MM.1S (cell line): ENCODE data around the gene RBFOX1.

Experiments
- DNase-seq: peaks from one replicate; pipeline ENCODE4 v3.0.0-alpha.2; 2015
- H2AFZ ChIP-seq: fragments of 300-600 bp; sonication (generic); 2 replicates; pipeline ENCODE4 v1.6.0; 2016; ENCODE audit warnings: antibody characterized with exemption, low read length
- H3F3A ChIP-seq: fragments of 300-600 bp; sonication (generic); 2 replicates; pipeline ENCODE4 v1.6.1; 2016; ENCODE audit warnings: mild to moderate bottlenecking, antibody characterized with exemption, low read length, moderate library complexity, mixed read lengths; ENCODE audit not compliant: insufficient read depth
- H3K27ac ChIP-seq: fragments of 300-600 bp; sonication (generic); 2 replicates; pipeline ENCODE4 v1.5.1; 2016; ENCODE audit warnings: mild to moderate bottlenecking, low read length
- H3K27me3 ChIP-seq: fragments of 300-600 bp; sonication (generic); replicated peaks from 2 replicates; pipeline ENCODE4 v1.6.0; 2016; ENCODE audit warnings: low read length; ENCODE audit not compliant: insufficient read depth
- H3K36me3 ChIP-seq: fragments of 300-600 bp; sonication (generic); replicated peaks from 2 replicates; pipeline ENCODE4 v1.6.1; 2016; ENCODE audit warnings: mild to moderate bottlenecking, low read length, mixed read lengths; ENCODE audit not compliant: insufficient read depth
- H3K4me1 ChIP-seq: fragments of 300-600 bp; sonication (generic); 2 replicates; pipeline ENCODE4 v1.6.1; 2016; ENCODE audit warnings: low read length, mixed read lengths
- H3K4me2 ChIP-seq: fragments of 300-600 bp; sonication (generic); 2 replicates; pipeline ENCODE4 v1.6.0; 2016; ENCODE audit warnings: low read depth, low read length
- H3K4me3 ChIP-seq: fragments of 300-600 bp; sonication (generic); 2 replicates; pipeline ENCODE4 v1.5.1; 2016; ENCODE audit warnings: low read length, mixed read lengths
- H3K79me2 ChIP-seq: fragments of 300-600 bp; sonication (generic); 2 replicates; pipeline ENCODE4 v1.6.1; 2016; ENCODE audit warnings: mixed run types, low read length, mixed read lengths
- H3K9ac ChIP-seq: fragments of 300-600 bp; sonication (generic); 2 replicates; pipeline ENCODE4 v1.6.1; 2016; ENCODE audit warnings: low read length, mixed read lengths
- H3K9me2 ChIP-seq: fragments of 300-600 bp; sonication (generic); replicated peaks from 2 replicates; pipeline ENCODE4 v1.6.1; 2016; ENCODE audit warnings: mild to moderate bottlenecking, low read length, mixed read lengths; ENCODE audit not compliant: insufficient read depth
- H3K9me3 ChIP-seq: fragments of 300-600 bp; sonication (generic); replicated peaks from 2 replicates; pipeline ENCODE4 v1.6.1; 2016; ENCODE audit warnings: mild to moderate bottlenecking, low read length, mixed read lengths; ENCODE audit not compliant: insufficient read depth
- H4K20me1 ChIP-seq: fragments of 300-600 bp; sonication (generic); 2 replicates; pipeline ENCODE4 v1.6.1; 2016; ENCODE audit warnings: mild to moderate bottlenecking, low read length, moderate library complexity, mixed read lengths; ENCODE audit not compliant: insufficient read depth
- EZH2 ChIP-seq: fragments of 300-600 bp; sonication (generic); optimal IDR thresholded peaks from 2 replicates; pipeline ENCODE3; 2017; ENCODE audit warnings: low read depth, mild to moderate bottlenecking, antibody characterized with exemption, low read length, mixed read lengths
- EZH2phosphoT487 ChIP-seq: fragments of 300-600 bp; sonication (generic); IDR thresholded peaks from 2 replicates; pipeline ENCODE4 v1.6.1; 2018; ENCODE audit warnings: antibody characterized with exemption, low read length
- TF ChIP-seq, protein P1 (sequence below): fragments of 300-600 bp; sonication (generic); IDR thresholded peaks from 2 replicates; pipeline ENCODE4 v1.5.1; 2016; ENCODE audit warnings: antibody characterized with exemption, low read length, mixed read lengths

RBFOX1 gene

DNA sequence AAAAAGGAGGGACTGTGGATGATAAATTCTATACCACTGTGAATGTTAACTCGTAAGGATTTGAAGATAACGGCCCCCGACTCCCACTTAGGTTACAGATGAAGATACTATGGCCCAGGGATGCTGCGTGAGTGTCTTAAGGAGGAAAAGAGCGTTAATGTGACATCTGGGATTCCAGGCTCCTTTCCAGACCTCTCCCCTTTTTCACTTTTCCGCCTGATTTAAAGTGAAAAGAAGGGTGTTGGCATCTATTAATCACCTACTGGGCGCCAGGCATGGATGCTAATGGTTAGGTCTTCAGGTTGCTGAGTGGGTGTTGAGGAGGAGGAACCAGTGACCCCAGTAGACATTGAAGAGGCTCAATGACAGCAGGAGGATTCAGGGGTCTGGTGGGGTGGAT, 117.8 kb downstream of the RBFOX1 start:
- Histone ChIP-seq H3K9ac (no peak overlapping the region), H4K20me1 (no peaks in the 10 kb centered on the region), H3K4me3 (no peak overlapping the region), H3K36me3 (no peaks in the 10 kb centered on the region), H3K9me3 (no peaks in the 10 kb centered on the region), H3F3A (no peaks in the 10 kb centered on the region), H3K9me2 (no peaks in the 10 kb centered on the region), H3K4me2 (no peak overlapping the region), H3K4me1 (no peaks in the 10 kb centered on the region), H3K79me2 (no peaks in the 10 kb centered on the region), H3K27me3 (no peaks in the 10 kb centered on the region), H2AFZ (no peak overlapping the region), H3K27ac (no peak overlapping the region)
- TF ChIP-seq, protein P1, sequence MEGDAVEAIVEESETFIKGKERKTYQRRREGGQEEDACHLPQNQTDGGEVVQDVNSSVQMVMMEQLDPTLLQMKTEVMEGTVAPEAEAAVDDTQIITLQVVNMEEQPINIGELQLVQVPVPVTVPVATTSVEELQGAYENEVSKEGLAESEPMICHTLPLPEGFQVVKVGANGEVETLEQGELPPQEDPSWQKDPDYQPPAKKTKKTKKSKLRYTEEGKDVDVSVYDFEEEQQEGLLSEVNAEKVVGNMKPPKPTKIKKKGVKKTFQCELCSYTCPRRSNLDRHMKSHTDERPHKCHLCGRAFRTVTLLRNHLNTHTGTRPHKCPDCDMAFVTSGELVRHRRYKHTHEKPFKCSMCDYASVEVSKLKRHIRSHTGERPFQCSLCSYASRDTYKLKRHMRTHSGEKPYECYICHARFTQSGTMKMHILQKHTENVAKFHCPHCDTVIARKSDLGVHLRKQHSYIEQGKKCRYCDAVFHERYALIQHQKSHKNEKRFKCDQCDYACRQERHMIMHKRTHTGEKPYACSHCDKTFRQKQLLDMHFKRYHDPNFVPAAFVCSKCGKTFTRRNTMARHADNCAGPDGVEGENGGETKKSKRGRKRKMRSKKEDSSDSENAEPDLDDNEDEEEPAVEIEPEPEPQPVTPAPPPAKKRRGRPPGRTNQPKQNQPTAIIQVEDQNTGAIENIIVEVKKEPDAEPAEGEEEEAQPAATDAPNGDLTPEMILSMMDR = no peak
- TF ChIP-seq EZH2phosphoT487 = no peak
- TF ChIP-seq EZH2 = no peak
- no peak for DNase-seq

DNA sequence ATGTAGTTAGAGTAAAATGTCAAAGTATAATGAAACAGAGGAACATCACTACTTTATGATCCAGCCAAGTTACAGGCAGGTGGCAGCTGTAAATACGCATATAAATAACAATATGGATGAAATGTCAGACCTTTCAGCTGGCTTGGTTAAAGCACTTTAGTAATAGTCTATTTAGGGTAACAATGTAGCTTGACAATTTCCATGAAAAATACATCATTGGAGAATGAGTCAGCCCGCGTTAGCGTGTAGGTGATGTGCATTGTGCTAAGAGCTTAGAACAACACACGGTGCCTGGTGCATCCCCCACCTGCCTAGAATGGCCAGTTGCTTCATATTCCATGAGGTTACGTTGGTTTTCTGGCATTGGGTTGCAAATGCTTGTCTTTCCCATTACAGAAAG, 119.4 kb downstream of the RBFOX1 start:
- TF ChIP-seq EZH2 (no peak), EZH2phosphoT487 (no peak)
- TF ChIP-seq, protein P1 = no peak
- no peak overlapping the region for H3K4me3 ChIP-seq
- no peak overlapping the region for H3K27ac ChIP-seq
- H3F3A ChIP-seq = no peaks in the 10 kb centered on the region
- no peaks in the 10 kb centered on the region for H3K4me1 ChIP-seq
- no peaks in the 10 kb centered on the region for H3K36me3 ChIP-seq
- no peak overlapping the region for H2AFZ ChIP-seq
- H3K4me2 ChIP-seq = no peak overlapping the region
- DNase-seq = no peak
- no peak overlapping the region for H3K9ac ChIP-seq
- no peaks in the 10 kb centered on the region for H3K27me3 ChIP-seq
- no peaks in the 10 kb centered on the region for H3K79me2 ChIP-seq
- no peaks in the 10 kb centered on the region for H4K20me1 ChIP-seq
- H3K9me2 ChIP-seq = no peaks in the 10 kb centered on the region
- no peaks in the 10 kb centered on the region for H3K9me3 ChIP-seq

DNA sequence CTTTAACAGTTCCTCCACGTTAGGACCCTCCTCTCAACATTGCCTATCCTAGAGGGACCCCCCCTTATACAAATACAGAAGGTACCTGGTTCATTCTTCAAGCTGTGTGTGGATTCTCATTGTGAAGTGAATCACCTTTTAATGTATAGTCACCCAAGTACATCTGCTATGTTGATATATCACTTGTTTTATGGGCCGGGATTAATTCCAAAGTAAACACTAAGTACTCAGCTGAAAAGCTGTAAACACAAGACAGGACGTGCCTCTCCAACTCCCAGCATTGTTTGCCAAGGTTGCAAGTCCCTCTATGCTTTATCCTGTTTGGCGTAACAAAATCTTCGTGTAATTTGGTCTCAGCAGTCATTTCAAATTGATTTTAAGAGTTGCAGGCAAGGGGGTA, 123.6 kb downstream of the RBFOX1 start:
- Histone ChIP-seq H3K27ac (no peak overlapping the region), H3K79me2 (no peaks in the 10 kb centered on the region), H4K20me1 (no peaks in the 10 kb centered on the region), H3K4me2 (no peak overlapping the region), H3F3A (no peaks in the 10 kb centered on the region), H2AFZ (no peak overlapping the region), H3K9me2 (no peaks in the 10 kb centered on the region), H3K4me3 (no peak overlapping the region), H3K36me3 (no peaks in the 10 kb centered on the region), H3K27me3 (no peaks in the 10 kb centered on the region), H3K4me1 (no peaks in the 10 kb centered on the region), H3K9ac (no peak overlapping the region), H3K9me3 (no peaks in the 10 kb centered on the region)
- no peak for DNase-seq
- TF ChIP-seq EZH2phosphoT487 (no peak), EZH2 (no peak)
- TF ChIP-seq, protein P1 = no peak
